ENCODE data around the gene SOX14.

The SOX14 gene

DNA sequence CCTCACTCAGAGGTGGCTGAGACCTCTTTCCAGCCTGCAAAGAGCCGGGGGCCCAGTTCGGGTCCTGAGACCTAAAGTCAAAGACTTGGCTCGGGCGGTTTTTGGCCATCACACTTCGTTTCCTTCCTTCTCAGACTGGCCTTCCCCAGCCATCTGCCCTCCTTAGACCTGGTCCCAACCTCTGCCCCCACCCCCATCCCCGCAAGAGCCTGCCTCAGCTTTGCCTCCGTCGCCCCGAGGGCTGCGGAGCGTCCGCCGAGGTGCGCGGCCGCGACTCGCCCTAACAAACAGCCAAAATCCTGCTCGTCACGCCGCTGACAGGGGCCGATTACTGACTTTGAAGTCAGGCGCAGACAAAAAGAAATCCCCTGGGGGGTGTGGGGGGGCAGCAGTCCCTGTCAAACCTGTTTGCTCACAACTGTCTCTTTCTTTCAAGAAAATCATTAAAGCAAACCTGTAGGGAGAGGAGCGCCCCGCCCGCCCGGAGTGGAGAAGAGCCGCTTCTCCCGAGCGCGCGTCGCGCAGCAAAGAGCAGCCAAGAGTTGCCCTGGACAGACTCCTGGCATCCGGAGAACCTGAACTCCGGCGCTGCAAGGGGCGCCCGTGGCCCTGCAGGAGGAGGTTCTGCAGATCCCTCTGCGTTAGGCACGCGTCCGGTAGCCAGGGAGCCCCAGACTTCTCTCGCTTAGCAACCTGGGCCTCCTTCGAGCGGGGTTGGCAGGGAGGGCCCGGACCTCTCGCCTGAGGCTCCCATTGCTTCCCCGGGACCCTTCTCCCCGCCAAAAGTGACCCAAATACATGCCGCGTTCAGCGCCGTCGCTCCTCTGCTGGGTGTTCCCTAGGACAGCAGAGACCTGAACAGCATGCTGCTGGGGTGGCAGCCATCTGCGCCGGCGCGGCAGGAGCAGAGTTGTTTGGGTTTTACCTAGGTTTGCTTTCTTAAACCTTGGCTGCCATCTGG lies 4.5 kb downstream of the SOX14 start:
- DNase-seq: no peak

- DNase-seq: no peak
These were observed 5.4 kb downstream of the SOX14 start for GRCh38 chr3:137769322-137770065.

GRCh38 chr3:137770066-137770834 lies 6.1 kb downstream of the SOX14 start:
- DNase-seq: no peak

DNA sequence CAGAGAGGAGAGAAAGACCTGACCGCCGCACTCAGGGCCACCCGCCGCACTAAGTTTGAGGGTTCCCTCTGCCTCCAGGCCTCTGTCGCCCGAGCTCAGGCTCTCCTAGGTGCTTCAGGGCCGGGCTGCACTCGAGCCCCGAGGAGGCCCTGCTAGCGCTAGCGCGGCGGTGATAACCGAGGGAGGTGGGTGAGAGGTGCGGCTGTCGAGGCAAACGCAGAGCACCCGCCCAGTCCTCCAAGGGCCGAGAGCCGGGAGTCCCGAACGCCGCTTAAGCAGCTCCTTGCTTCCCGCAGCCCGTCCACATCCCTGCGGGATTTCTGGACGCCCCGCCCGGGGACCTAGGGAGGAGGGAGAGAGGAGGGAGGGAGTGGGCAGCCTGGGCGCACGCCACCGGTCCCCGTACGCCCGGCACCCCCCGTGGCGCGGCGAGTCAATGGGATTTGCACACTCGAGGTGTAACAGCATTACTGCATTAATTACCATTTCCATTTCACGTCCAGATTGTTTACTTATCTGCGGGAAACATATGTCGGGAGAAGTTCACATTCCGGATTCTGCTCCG lies 6.8 kb downstream of the SOX14 start:
- DNase-seq: no peak

GRCh38 chr3:137771401-137772213 lies 7.5 kb downstream of the SOX14 start:
- no peak for DNase-seq

DNA sequence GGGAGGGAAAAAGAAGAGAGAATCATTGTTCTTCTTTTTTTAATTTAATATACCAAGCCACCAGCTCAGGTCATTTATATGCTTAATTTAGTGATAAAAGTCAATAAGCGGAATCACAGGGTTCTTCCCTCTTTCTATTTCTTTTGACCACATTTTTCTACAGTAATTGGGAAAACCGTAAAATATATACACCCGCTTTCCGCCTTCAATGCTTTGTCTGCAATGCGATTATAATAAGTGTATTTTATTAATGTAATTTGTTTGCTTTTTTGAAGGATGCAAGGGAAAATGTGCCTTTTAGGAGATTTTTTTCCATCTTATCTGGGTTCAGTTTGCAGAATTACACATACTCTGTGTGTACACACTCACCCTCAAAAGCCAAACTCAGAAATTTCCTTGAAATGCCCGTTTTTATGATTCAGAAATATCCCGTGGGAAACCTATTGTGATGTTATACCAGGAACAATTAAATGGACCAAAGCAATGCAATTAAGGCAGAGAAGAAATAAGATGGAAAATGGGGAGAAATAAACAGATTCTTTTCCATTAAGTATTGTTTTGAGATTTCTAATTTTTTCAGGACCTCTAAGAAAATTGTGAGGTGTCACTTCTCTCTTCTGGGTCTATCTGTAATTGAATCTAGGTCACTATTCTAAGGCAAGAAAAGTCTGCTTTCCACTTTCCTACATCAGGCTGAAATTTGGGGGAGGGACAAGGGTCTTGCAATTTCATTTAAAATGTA lies 8.3 kb downstream of the SOX14 start:
- DNase-seq: no peak

DNA sequence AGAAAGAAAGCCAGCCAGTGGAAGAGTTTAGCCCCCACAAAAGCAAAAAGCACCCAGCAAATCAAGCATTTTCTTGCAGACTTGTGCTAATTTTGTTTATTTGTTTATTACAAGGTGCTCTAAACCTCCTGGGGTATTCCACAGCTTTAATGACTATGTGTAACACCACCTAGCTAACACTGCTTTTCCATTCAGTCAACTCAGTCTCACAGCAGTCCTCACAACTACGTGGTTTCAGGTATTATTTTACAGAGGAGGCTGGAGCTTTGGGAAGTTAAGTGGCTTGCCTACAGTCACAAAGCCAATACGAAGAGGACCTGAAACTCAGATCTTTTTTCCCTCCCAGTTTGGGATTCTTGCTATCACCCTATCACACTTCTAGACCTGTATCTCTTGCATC lies 14.8 kb downstream of the SOX14 start:
- no peak for DNase-seq

- no peak for DNase-seq
These were observed 23.4 kb downstream of the SOX14 start for GRCh38 chr3:137787529-137787928.

GRCh38 chr3:137789236-137789635 lies 25.1 kb downstream of the SOX14 start:
- no peak for DNase-seq

DNA sequence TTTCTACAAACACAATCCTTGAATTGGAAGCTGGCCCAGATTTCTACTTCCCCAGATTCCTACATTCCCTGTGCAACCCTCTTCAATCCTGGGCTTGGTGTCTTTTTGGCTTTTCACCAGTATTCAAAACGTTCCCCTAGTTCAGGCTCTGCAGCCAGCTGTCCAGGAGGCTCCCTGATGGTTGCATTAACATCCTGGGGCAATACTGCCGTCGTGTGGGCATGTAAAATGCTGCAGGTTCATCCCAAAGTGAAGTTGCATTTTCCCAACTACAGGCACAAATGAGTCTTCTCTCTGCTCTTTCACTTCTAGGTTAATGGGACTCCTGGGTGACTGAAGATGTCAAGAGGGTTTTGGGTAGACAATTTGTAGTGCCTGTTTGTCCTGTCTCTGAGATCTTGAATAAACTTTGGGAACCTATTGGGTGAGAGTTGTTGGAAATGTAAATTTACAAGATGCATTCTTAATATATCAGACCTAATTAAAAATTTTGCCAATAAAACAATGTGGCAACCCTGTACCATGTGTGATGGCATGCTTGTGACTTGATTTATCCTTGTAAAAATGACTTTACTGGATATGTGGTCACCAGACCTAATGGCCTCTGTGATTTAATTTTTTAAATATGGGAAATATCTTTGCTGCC lies 28.6 kb downstream of the SOX14 start:
- no peak for DNase-seq

DNA sequence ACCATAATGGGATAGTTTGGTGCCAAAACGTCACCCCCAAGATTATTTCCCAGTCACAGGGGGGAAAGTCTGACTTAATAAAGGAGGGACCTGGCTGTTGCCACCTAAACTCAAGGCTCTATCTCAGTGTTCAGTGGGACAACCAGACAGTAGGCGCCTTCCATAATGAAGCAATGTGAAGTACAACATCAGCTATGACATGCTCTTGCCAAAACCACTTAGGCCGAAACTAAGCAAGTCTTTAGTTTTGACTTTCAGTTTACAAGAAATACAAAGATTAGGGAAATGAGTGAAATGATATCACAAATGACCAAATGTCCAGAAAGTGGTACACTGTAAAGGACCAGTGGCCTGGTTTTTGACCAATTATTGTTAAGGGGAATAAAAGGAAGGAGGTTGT lies 32.9 kb downstream of the SOX14 start:
- no peak for DNase-seq

DNA sequence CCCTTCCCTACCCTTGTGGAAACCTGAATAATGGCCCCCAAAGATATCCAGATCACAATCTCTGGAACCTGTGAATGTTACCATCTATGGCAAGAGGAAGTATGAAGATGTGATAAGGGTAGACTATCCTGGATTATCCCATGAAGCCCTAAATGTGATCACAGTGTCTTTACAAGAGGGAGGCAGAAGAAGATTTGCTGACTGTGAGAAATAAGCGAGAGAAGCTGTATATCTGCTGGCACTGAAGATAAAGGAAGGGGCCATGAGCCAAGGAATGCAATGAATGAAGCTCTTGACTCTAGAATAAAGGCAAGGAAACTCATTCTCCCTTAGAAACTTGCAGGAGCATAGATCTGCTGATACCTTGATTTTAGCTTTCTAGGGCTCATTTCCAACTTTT lies 39.1 kb downstream of the SOX14 start:
- DNase-seq: no peak

GRCh38 chr3:137807998-137808397 lies 43.9 kb downstream of the SOX14 start:
- DNase-seq: no peak

DNA sequence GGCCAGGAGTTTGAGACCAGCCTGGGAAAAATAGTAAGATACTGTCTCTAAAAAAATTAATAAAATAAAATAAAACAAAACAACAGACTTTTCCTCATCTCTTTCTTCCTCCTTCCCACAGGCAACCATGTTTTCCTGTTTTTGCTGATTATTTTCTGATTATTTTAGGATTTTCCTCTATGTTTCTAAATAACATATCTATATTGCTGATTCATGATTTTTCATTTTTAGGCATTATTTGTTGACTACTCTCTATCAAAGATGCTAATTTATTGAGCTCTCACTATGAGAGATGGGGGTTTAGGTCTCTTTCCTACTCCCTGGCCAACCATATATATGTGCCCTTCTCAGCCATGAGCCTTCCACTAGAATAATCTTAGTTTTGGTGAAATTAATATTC lies 45.4 kb downstream of the SOX14 start:
- no peak for DNase-seq

- no peak for DNase-seq
These were observed 47.9 kb downstream of the SOX14 start for GRCh38 chr3:137812023-137812422.

- no peak for DNase-seq
These were observed 51.1 kb downstream of the SOX14 start for GRCh38 chr3:137815251-137815650.

Measured in activated gamma-delta T cell (primary cell).